ENCODE measurements around the gene TMEM86A.
A peak's percentile ranks its signal among the peaks of the same experiment; 100 is the strongest.
"Not testable (repeated sequence)": the region's sequence is repeated elsewhere in the genome, so short reads cannot be mapped to it uniquely, and the experiment has no call there.

The TMEM86A gene

DNA sequence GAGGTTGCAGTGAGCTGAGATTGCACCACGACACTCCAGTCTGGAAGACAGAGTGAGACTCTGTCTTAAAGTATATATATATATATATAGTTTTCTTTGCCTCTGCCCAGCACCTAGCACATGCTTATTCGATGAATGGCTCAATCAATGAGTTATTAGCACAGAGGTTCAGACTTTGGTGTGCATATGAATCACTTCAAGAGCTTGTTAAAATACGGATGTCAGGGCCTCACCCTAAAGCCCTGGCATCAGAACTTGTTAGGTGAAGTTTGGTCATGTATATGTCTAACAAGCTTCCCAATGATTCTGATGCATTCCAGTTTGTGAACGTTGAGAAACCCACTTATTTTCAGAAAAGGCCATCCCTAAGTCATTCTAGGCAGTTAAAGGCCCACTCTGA lies 21.8 kb upstream of the TMEM86A start:
- no peak overlapping the region for H3K4me3 ChIP-seq
- no peaks in the 10 kb centered on the region for H3K27me3 ChIP-seq
- H3K9ac ChIP-seq, result no peak overlapping the region
- H3K9me3 ChIP-seq, result peaks cover 5% of the 10 kb centered on the region; the same call in 1 of the 2 replicates
- no peak overlapping the region for H3K27ac ChIP-seq
- peaks cover 7% of the 10 kb centered on the region; the same call in 1 of the 2 replicates for H3K4me1 ChIP-seq
- no peak overlapping the region for H3K4me2 ChIP-seq
- no peaks in the 10 kb centered on the region for H3K36me3 ChIP-seq
- TF ChIP-seq Cebpa-rat (IDR thresholded peaks at IDR 0.05), result no peak
- H4K20me1 ChIP-seq, result no peaks in the 10 kb centered on the region

GRCh38 chr11:18677560-18677959 lies 21.0 kb upstream of the TMEM86A start:
- H3K27ac ChIP-seq, result no peak overlapping the region
- H3K9me3 ChIP-seq, result peaks cover 2% of the 10 kb centered on the region; the same call in 1 of the 2 replicates
- no peaks in the 10 kb centered on the region for H3K36me3 ChIP-seq
- no peak overlapping the region for H3K4me2 ChIP-seq
- no peak overlapping the region for H3K4me3 ChIP-seq
- H3K27me3 ChIP-seq, result no peaks in the 10 kb centered on the region
- H3K9ac ChIP-seq, result no peak overlapping the region
- 0 out of 2 replicates have a peak, but pooled peaks cover under 1% of the 10 kb centered on the region for H3K4me1 ChIP-seq
- no peak for TF ChIP-seq Cebpa-rat (IDR thresholded peaks at IDR 0.05)
- H4K20me1 ChIP-seq, result no peaks in the 10 kb centered on the region

DNA sequence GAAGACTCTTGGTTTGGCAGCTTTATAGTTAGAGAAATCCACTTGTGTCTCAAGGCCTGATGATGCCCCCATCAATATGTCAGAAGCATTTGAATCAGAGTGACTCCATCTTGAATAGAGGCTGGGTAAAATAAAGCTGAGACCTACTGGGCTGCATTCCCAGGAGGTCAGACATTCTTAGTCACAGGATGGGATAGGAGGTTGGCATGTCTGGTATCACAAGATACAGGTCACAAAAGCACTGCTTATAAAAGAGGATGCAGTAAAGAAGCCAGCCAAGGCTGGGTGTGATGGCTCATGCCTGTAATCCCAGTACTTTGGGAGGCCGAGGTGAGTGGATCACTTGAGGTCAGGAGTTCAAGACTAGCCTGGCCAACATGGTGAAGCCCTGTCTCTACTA lies 16.6 kb upstream of the TMEM86A start:
- H3K27ac ChIP-seq, H3K4me2 ChIP-seq, H3K36me3 ChIP-seq, H3K9me3 ChIP-seq, H3K9ac ChIP-seq, H3K27me3 ChIP-seq, H4K20me1 ChIP-seq, H3K4me3 ChIP-seq, H3K4me1 ChIP-seq: not testable (repeated sequence)

DNA sequence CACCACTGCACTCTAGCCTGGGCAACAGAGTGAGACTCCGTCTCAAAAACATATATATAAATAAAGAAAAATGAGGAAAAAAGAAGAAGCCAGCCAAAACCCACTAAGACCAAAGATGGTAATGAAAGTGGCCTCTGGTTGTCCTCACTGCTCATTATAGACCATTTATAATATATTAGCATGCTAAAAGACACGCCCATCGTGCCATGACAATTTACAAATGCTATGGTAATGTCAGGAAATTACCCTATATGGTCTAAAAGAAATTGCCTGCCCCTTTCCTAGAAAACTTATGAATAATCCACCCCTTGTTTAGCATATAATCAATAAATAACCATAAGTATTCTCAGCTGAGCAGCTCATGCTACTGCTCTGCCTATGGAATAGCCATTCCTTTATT lies 16.1 kb upstream of the TMEM86A start:
- H3K36me3 ChIP-seq, result no peaks in the 10 kb centered on the region
- no peaks in the 10 kb centered on the region for H4K20me1 ChIP-seq
- H3K4me1 ChIP-seq, result no peaks in the 10 kb centered on the region
- TF ChIP-seq Cebpa-rat (IDR thresholded peaks at IDR 0.05), result no peak
- no peak overlapping the region for H3K4me3 ChIP-seq
- no peak overlapping the region for H3K9ac ChIP-seq
- H3K4me2 ChIP-seq, result no peak overlapping the region
- H3K9me3 ChIP-seq, result no peaks in the 10 kb centered on the region
- no peaks in the 10 kb centered on the region for H3K27me3 ChIP-seq
- no peak overlapping the region for H3K27ac ChIP-seq

GRCh38 chr11:18684267-18684666 lies 14.3 kb upstream of the TMEM86A start:
- no peaks in the 10 kb centered on the region for H3K4me1 ChIP-seq
- H3K4me2 ChIP-seq, result no peak overlapping the region
- H3K36me3 ChIP-seq, result no peaks in the 10 kb centered on the region
- no peak overlapping the region for H3K4me3 ChIP-seq
- H3K27me3 ChIP-seq, result no peaks in the 10 kb centered on the region
- H3K9ac ChIP-seq, result no peak overlapping the region
- no peak overlapping the region for H3K27ac ChIP-seq
- H4K20me1 ChIP-seq, result no peaks in the 10 kb centered on the region
- no peaks in the 10 kb centered on the region for H3K9me3 ChIP-seq
- no peak for TF ChIP-seq Cebpa-rat (IDR thresholded peaks at IDR 0.05)

GRCh38 chr11:18691467-18692140 lies 7.0 kb upstream of the TMEM86A start:
- H3K27ac ChIP-seq, H3K27me3 ChIP-seq, H3K9me3 ChIP-seq, H3K36me3 ChIP-seq, H3K9ac ChIP-seq, H3K4me3 ChIP-seq, H3K4me2 ChIP-seq, H3K4me1 ChIP-seq, H4K20me1 ChIP-seq: not testable (repeated sequence)

GRCh38 chr11:18692941-18693760 lies 5.4 kb upstream of the TMEM86A start:
- Histone ChIP-seq H3K9ac (no peak overlapping the region), H3K4me2 (no peak overlapping the region), H3K9me3 (no peaks in the 10 kb centered on the region), H3K36me3 (no peaks in the 10 kb centered on the region), H3K27ac (no peak overlapping the region), H3K4me1 (no peaks in the 10 kb centered on the region; the same call in 1 of the 2 replicates), H3K27me3 (no peaks in the 10 kb centered on the region), H4K20me1 (no peaks in the 10 kb centered on the region), H3K4me3 (no peak overlapping the region)
- no peak for TF ChIP-seq Cebpa-rat (IDR thresholded peaks at IDR 0.05)

DNA sequence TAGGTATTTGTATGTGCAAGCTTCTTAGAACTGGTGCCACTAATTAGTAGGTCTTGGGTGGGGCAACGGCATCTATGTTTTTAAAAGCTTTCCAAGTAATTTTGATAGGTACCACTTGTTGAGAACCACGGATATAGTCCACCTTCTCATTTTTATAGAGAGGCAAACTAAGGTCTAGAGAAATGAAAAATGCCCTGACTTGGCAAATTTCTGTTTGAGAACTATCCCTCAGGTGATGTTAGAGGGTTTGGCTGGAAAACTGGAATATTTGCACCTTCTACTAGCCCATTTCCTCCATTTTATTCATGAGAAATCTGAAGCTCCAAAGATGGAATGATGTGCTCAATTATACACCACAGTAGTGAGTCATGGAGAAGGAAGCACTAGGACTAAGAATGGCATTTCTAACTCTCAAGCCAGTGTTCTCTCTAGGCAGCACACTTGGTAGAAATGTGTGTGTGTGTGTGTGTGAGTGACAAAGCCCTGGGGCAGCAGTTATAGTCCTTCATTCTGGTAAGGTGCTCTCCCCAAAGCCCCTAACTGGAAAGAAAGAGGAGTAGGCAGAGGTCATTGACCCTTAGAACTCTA lies 1.8 kb upstream of the TMEM86A start:
- Histone ChIP-seq H3K4me1 (peaks cover 15% of the 10 kb centered on the region), H3K9me3 (no peaks in the 10 kb centered on the region), H3K27ac (no peak overlapping the region), H3K36me3 (peaks cover 5% of the 10 kb centered on the region; the same call in 1 of the 2 replicates), H3K9ac (no peak overlapping the region), H4K20me1 (no peaks in the 10 kb centered on the region), H3K27me3 (no peaks in the 10 kb centered on the region), H3K4me3 (no peak overlapping the region), H3K4me2 (no peak overlapping the region)
- TF ChIP-seq Cebpa-rat (IDR thresholded peaks at IDR 0.05), result no peak

GRCh38 chr11:18697576-18697975 lies 1.0 kb upstream of the TMEM86A start:
- Histone ChIP-seq H4K20me1 (no peaks in the 10 kb centered on the region), H3K4me2 (no peak overlapping the region), H3K4me3 (no peak overlapping the region), H3K27me3 (no peaks in the 10 kb centered on the region), H3K9me3 (no peaks in the 10 kb centered on the region), H3K9ac (no peak overlapping the region), H3K36me3 (peaks cover 8% of the 10 kb centered on the region; the same call in 1 of the 2 replicates), H3K4me1 (peaks cover 15% of the 10 kb centered on the region), H3K27ac (no peak overlapping the region)
- no peak for TF ChIP-seq Cebpa-rat (IDR thresholded peaks at IDR 0.05)

DNA sequence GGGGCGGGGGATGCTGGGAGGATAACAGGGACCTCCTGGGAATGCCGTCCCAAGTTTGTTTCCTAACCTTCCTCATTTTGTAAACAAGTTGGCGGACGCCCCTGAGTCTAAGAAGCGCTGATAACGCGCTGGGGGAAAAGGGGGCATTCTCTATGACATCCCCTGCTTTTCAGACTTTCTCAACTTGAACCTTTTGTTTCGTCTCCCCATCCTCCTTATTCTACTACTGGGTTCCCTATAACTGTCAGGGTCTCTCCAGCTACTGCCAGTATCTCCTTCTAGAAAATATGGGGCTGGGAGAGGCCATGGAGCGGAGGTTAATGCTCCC lies 654 bp downstream of the TMEM86A start:
- no peak for TF ChIP-seq Cebpa-rat (IDR thresholded peaks at IDR 0.05)
- no peaks in the 10 kb centered on the region for H4K20me1 ChIP-seq
- peak overlapping the region; percentile 80 for H3K9ac ChIP-seq
- peaks cover 15% of the 10 kb centered on the region for H3K4me1 ChIP-seq
- peak overlapping the region; percentile 89 for H3K4me2 ChIP-seq
- H3K36me3 ChIP-seq, result peaks cover 8% of the 10 kb centered on the region; the same call in 1 of the 2 replicates
- H3K27me3 ChIP-seq, result no peaks in the 10 kb centered on the region
- H3K9me3 ChIP-seq, result no peaks in the 10 kb centered on the region
- peak overlapping the region; percentile 66 for H3K27ac ChIP-seq
- H3K4me3 ChIP-seq, result peak overlapping the region; percentile 98

Measured in BLaER1 (cell line).